H9 (cell line): ENCODE data around the gene GAREM1. TPM values are rescaled to one million over a fixed set of nuclear protein-coding genes. Genes with fewer than 3 reads are reported as not detected.
A peak's percentile ranks its signal among the peaks of the same experiment; 100 is the strongest.

Experiments
- DNase-seq: peaks from one replicate; pipeline ENCODE4 v3.0.0-alpha.2; 2017
- H2AFZ ChIP-seq: one replicate; pipeline ENCODE4 v1.6.1; 2013; ENCODE audit warnings: mild to moderate bottlenecking, low read length, control low read depth, moderate library complexity
- H2AK5ac ChIP-seq: 2 replicates; pipeline ENCODE4 v1.6.1; 2013; ENCODE audit warnings: low read length, control low read depth, mixed read lengths; ENCODE audit not compliant: insufficient read length
- H2BK120ac ChIP-seq: one replicate; pipeline ENCODE4 v1.6.1; 2013; ENCODE audit warnings: low read depth, mild to moderate bottlenecking, low read length, control low read depth, inconsistent platforms; ENCODE audit not compliant: poor library complexity, severe bottlenecking
- H2BK12ac ChIP-seq: 2 replicates; pipeline ENCODE4 v1.6.1; 2013; ENCODE audit warnings: low read length, control low read depth, mixed read lengths, low read depth; ENCODE audit not compliant: insufficient read length
- H2BK15ac ChIP-seq: 2 replicates; pipeline ENCODE4 v1.6.1; 2013; ENCODE audit warnings: low read depth, low read length, control low read depth
- H2BK20ac ChIP-seq: one replicate; pipeline ENCODE4 v1.6.1; 2013; ENCODE audit warnings: low read depth, mild to moderate bottlenecking, low read length, control low read depth, inconsistent platforms; ENCODE audit not compliant: poor library complexity, severe bottlenecking
- H2BK5ac ChIP-seq: 2 replicates; pipeline ENCODE4 v1.6.1; 2013; ENCODE audit warnings: low read length, control low read depth, mixed read lengths; ENCODE audit not compliant: insufficient read length
- H3K14ac ChIP-seq: 2 replicates; pipeline ENCODE4 v1.6.1; 2013; ENCODE audit warnings: low read length, control low read depth; ENCODE audit not compliant: insufficient read depth
- H3K18ac ChIP-seq: 2 replicates; pipeline ENCODE4 v1.6.1; 2013; ENCODE audit warnings: low read depth, mild to moderate bottlenecking, mixed read lengths, low read length, control low read depth; ENCODE audit not compliant: insufficient read length
- H3K23ac ChIP-seq: 2 replicates; pipeline ENCODE4 v1.6.1; 2013; ENCODE audit warnings: low read length, control low read depth, mixed read lengths, low read depth; ENCODE audit not compliant: insufficient read length
- H3K23me2 ChIP-seq: 2 replicates; pipeline ENCODE4 v1.6.1; 2013; ENCODE audit warnings: low read depth, mild to moderate bottlenecking, mixed read lengths, low read length, control low read depth; ENCODE audit not compliant: insufficient read length, poor library complexity, severe bottlenecking
- H3K27ac ChIP-seq: 2 replicates; pipeline ENCODE4 v1.5.1; 2013; ENCODE audit warnings: low read length, control low read depth, mixed read lengths, low read depth; ENCODE audit not compliant: insufficient read length
- H3K27me3 ChIP-seq: 2 replicates; pipeline ENCODE4 v1.6.1; 2013; ENCODE audit warnings: low read length, control low read depth, inconsistent platforms; ENCODE audit not compliant: insufficient read depth
- H3K4ac ChIP-seq: 2 replicates; pipeline ENCODE4 v1.6.1; 2013; ENCODE audit warnings: low read depth, mild to moderate bottlenecking, control low read depth, inconsistent platforms, low read length, moderate library complexity
- H3K4me1 ChIP-seq: 2 replicates; pipeline ENCODE4 v1.6.1; 2013; ENCODE audit warnings: low read length, control low read depth, inconsistent platforms; ENCODE audit not compliant: insufficient read depth
- H3K4me2 ChIP-seq: 2 replicates; pipeline ENCODE4 v1.6.1; 2013; ENCODE audit warnings: low read length, control low read depth, mixed read lengths; ENCODE audit not compliant: insufficient read length, insufficient read depth
- H3K56ac ChIP-seq: 2 replicates; pipeline ENCODE4 v1.6.1; 2013; ENCODE audit warnings: low read depth, mild to moderate bottlenecking, mixed read lengths, low read length, control low read depth; ENCODE audit not compliant: insufficient read length
- H3K79me1 ChIP-seq: 2 replicates; pipeline ENCODE4 v1.6.1; 2013; ENCODE audit warnings: low read depth, mild to moderate bottlenecking, moderate library complexity, low read length, control low read depth, inconsistent platforms; ENCODE audit not compliant: insufficient read depth, poor library complexity, severe bottlenecking
- H3K79me2 ChIP-seq: 2 replicates; pipeline ENCODE4 v1.6.1; 2013; ENCODE audit warnings: low read length, control low read depth, inconsistent platforms; ENCODE audit not compliant: insufficient read depth
- H3K9ac ChIP-seq: 2 replicates; pipeline ENCODE4 v1.6.1; 2013; ENCODE audit warnings: low read length, control low read depth, mixed read lengths; ENCODE audit not compliant: insufficient read length; ENCODE audit errors: extremely low read depth
- H3K9me3 ChIP-seq: one replicate; pipeline ENCODE4 v1.6.1; 2013; ENCODE audit warnings: low read depth, low read length, inconsistent platforms; ENCODE audit not compliant: control insufficient read depth
- H3T11ph ChIP-seq: one replicate; pipeline ENCODE4 v1.6.1; 2013; ENCODE audit warnings: mild to moderate bottlenecking, low read length, control low read depth, inconsistent platforms
- H4K20me1 ChIP-seq: one replicate; pipeline ENCODE4 v1.6.1; 2013; ENCODE audit not compliant: control insufficient read depth, insufficient read length, insufficient read depth
- H4K5ac ChIP-seq: 2 replicates; pipeline ENCODE4 v1.6.1; 2013; ENCODE audit warnings: low read depth, mild to moderate bottlenecking, mixed read lengths, low read length, control low read depth; ENCODE audit not compliant: insufficient read length
- H4K8ac ChIP-seq: replicated peaks from 2 replicates; pipeline ENCODE4 v1.6.1; 2013; ENCODE audit warnings: low read length, control low read depth, mixed read lengths, low read depth; ENCODE audit not compliant: insufficient read length
- H4K91ac ChIP-seq: 2 replicates; pipeline ENCODE4 v1.6.1; 2013; ENCODE audit warnings: low read depth, mild to moderate bottlenecking, moderate library complexity, mixed read lengths, low read length, control low read depth; ENCODE audit not compliant: insufficient read length
- H3K27ac Mint-ChIP-seq, 3 experiments: 2 replicates in 2 of 3; 3 replicates in 1 of 3; pipeline ENCODE4 v1.8.0; 2020 to 2021; ENCODE audit warnings: mixed read lengths in 3 of 3, mild to moderate bottlenecking in 1 of 3, moderate library complexity in 1 of 3
- H3K27me3 Mint-ChIP-seq: 2 replicates; pipeline ENCODE4 v1.8.0; 2021; ENCODE audit warnings: low read depth, mild to moderate bottlenecking, moderate library complexity, mixed read lengths
- H3K36me3 Mint-ChIP-seq, 3 experiments: 2 replicates in 2 of 3; 3 replicates in 1 of 3; pipeline ENCODE4 v1.8.0; 2020 to 2021; ENCODE audit warnings: low read depth in 3 of 3, mixed read lengths in 3 of 3; ENCODE audit not compliant: insufficient read depth in 1 of 3
- H3K4me1 Mint-ChIP-seq, 2 experiments: 2 replicates each; pipeline ENCODE4 v1.8.0; 2020; ENCODE audit warnings: mixed read lengths in 2 of 2
- H3K4me3 Mint-ChIP-seq, 2 experiments: 2 replicates in 1 of 2; 3 replicates in 1 of 2; pipeline ENCODE4 v1.8.0; 2020 to 2021; ENCODE audit warnings: mild to moderate bottlenecking in 2 of 2, mixed read lengths in 2 of 2, moderate library complexity in 1 of 2
- H3K9me3 Mint-ChIP-seq, 2 experiments: 2 replicates in 1 of 2; 3 replicates in 1 of 2; pipeline ENCODE4 v1.8.0; 2020; ENCODE audit warnings: mild to moderate bottlenecking in 2 of 2, mixed read lengths in 2 of 2, moderate library complexity in 1 of 2
- CTCF ChIP-seq: fragments of 200-600 bp; sonication (generic); conservative IDR thresholded peaks from 3 replicates; pipeline ENCODE4 v1.8.0; 2021; ENCODE audit warnings: antibody characterized with exemption, mild to moderate bottlenecking
- WGBS: extraction: QIAGEN DNeasy Blood & Tissue Kit; methylation state at CpG from one replicate; pipeline ENCODE4 v1.1.7; 2013; ENCODE audit warnings: missing lambda C conversion rate, low lambda C conversion rate, mixed read lengths; ENCODE audit not compliant: insufficient read length; ENCODE audit errors: extremely low coverage; 5-methylcytosine and 5-hydroxymethylcytosine counted together
- total RNA-seq: library from RNA; stranded (reverse); gene quantifications from 2 replicates; pipeline ENCODE4 v1.2.1, GENCODE V29; 2021

The GAREM1 gene
- total RNA-seq, 1 experiment from 2014 or later = 4.4 TPM

- Histone ChIP-seq H3K23me2 (no peaks in the 10 kb centered on the region), H3K9ac (no peak overlapping the region), H3K4ac (no peak overlapping the region), H2AFZ (no peak overlapping the region), H3K14ac (no peak overlapping the region), H2BK15ac (no peak overlapping the region), H4K8ac (no peak overlapping the region), H3K18ac (no peak overlapping the region), H3K4me1 (no peaks in the 10 kb centered on the region), H2BK5ac (no peak overlapping the region), H3K27me3 (no peaks in the 10 kb centered on the region), H2BK20ac (no peak overlapping the region), H3T11ph (no peak overlapping the region), H2BK12ac (no peak overlapping the region), H3K9me3 (no peaks in the 10 kb centered on the region), H3K23ac (no peak overlapping the region), H4K5ac (no peak overlapping the region), H3K79me1 (no peaks in the 10 kb centered on the region), H2BK120ac (no peak overlapping the region), H2AK5ac (no peak overlapping the region), H3K79me2 (no peaks in the 10 kb centered on the region), H3K56ac (no peak overlapping the region), H4K91ac (no peak overlapping the region), H3K4me2 (no peak overlapping the region), H3K27ac (no peak overlapping the region), H4K20me1 (no peaks in the 10 kb centered on the region)
- Mint-ChIP-seq H3K27ac (peak overlapping the region in 1 of 3 experiments; percentile 17; a peak in 1 of 7 replicates), H3K36me3 (no peaks in the 10 kb centered on the region), H3K4me1 (peaks cover 0 to 11% of the 10 kb centered on the region in 2 experiments; a peak in 2 of 4 replicates), H3K4me3 (no peak overlapping the region), H3K27me3 (no peaks in the 10 kb centered on the region), H3K9me3 (no peaks in the 10 kb centered on the region; a peak in 1 of 5 replicates)
- no peak for TF ChIP-seq CTCF
- no peak for DNase-seq
- no CpG with 5 or more reads among the region's 7 CpGs for WGBS
Observed at GRCh38 chr18:32437100-32437834, 33.4 kb downstream of the GAREM1 start.
